Stimulated activated CD8-positive, alpha-beta memory T cell treated with anti-CD3 and anti-CD28 coated beads, Interleukin-7, amount 100 ng/mL, for 48 hours (primary cell): ENCODE results near the gene CEP85.
A peak's percentile ranks its signal among the peaks of the same experiment; 100 is the strongest.
"Not testable (repeated sequence)": the region's sequence is repeated elsewhere in the genome, so short reads cannot be mapped to it uniquely, and the experiment has no call there.

Source experiments
- DNase-seq, 2 donors: peaks; one replicate each; pipeline ENCODE4 v3.0.0-alpha.2; 2020; ENCODE audit warnings: low read depth in 1 of 2; ENCODE audit errors: extremely low read depth in 1 of 2

CEP85 gene

DNA sequence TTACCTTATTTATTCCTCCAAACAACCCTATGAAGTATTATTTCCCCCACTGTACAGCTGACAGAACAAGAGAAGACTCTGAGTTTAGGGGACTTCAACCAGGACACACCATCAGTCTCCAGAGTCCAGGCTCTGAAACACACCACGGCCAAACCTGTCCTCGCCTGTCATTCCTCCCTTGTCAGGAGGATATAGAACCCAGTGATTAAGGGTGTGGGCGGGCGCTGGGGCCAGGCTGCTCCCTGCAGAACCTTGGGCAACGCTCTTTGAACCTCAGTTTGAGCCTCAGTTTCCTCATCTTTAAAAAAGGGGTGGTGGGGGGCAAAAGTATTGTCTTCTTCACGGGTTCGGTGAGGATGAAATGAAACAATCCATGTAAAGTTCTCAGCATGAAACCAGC lies 9.4 kb upstream of the CEP85 start:
- DNase-seq, result no peak

DNA sequence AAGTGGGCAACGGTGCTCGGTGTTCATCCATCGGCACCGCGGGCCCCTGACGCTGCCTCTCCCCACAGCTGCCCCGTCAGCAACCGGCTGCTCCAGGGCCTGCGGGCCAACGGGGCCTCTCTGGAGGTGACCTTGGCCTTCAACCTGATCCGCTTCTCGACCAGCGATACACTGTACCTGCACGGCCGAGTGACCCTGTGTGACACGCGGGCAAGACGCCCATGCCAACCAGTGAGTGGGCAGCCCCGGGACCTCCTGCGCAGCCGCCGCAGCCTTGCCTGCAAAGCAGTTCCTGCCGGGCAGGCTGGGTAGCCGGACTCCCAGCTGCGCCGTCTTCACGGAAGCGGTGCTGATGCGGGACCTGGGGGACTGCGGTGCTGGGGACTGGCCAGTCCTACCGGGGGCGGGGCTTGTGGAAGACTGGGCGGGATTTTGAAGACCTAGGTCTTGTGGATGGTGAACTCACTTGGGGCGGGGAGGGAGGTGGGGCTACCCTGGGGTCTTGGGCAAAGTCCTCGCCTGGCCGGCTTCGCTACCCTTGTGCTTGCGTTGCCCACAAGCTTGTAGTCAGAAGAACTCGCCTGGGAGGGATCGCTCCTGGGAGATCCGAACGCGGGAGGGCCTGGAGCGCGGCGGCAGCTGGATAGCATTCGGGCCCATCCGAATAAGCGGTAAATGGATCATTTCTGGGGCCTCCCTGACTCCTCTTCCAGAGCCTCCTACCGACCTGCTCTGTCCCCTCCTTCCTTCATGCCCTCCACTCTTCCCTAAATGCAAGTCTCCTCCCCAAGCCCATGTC lies 8.8 kb upstream of the CEP85 start:
- peak; percentile 16 to 47 for DNase-seq

DNA sequence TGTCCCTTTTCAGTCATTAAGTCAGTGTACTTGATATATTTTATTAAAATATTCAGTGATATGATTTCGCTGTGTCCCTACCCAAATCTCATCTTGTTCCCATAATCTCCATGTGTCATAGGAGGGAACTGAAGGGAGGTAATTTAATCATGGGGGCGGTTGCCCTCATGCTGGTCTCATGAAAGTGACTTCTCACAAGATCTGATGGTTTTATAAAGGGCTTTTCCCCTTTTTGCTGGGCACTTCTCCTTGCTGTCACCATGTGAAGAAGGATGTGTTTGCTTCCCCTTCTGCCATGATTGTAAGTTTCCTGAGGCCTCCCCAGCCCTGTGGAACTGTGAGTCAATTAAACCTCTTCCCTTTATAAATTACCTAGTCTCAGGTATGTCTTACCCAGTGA lies 3.3 kb upstream of the CEP85 start:
- DNase-seq, result not testable (repeated sequence)

DNA sequence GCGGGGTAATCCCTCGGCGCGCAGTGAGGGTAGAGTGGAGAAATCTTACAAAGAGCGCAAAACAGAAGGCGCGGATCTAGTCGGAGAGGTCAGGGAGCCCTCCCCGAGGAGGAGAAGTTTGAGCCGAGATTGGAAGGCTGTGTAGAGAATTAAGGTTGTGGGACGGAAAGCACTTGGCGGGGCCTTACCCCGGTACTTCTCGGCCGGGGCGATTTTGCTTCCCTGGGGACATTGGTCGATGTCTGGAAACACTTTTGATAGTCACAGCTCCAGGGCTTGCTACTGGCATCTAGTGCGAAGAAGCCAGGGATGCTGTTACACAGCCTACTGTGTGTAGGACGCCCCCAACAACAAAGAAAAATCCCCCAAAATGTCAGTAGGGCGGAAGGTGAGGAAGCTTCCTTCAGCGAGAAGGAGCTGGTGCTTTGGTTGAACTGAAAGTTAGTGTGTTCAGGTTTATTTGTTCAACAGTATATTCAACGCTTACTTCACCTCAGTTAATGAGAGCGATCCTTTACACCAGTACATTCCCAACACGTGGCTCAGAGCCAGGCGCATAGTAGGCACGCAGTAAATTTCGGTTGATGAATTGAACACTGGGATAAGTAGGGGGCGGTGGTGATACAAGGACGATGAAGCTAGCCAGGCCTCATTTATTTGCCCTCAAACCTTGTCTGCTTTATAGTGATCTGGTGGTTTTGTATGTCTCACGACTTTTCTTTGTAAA lies 807 bp downstream of the CEP85 start:
- DNase-seq, result no peak

DNA sequence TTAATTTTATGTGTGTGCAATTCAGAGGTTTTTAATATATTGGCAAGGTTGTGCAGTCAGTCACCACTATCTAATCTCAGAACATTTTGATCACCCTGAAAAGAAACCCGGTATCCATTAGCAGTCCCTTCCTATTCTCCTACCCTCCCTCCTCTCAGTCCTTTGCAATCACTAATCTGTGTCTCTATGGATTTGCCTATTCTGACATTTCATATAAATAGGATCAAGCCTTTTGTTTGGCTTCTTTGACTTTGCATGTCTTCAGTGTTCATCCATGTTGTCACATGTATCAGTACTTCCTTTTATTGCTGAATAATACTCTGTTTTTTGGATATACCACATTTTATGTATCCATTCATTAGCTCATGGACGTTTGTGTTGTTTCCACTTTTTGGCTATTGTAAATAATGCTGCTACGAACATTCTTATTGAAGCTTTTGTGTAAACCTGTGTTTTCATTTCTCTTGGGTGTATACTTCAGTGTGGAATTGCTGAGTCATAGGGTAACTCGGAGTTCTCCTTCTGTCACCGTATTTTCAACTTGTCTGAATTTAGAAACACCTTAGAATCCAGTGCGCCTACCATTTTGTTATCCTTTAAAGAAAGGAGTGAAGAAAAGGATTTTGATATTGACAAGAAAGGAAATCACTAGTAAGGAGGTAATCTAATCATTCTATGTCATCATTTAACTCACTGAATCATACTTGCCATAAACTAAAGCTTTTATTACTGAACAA lies 3.4 kb downstream of the CEP85 start:
- DNase-seq, result no peak

DNA sequence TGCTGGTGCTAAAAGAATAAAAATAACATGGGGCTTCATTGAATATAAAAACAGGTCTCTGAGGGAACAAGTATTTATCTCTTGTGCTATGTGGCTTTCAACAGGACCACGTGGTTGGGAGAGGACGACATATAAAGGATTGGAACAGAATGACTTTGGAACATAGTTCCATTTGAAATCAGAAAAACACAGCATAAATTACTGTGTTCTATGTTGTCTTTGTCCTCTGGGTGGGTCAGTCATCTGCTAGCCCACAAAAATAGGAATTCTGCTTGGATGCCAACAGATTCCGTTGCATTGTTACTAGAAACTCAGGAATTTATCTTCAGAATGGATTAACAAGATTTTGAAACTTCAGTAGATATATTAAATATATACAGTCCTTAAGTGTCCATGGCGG lies 5.9 kb downstream of the CEP85 start:
- no peak for DNase-seq

DNA sequence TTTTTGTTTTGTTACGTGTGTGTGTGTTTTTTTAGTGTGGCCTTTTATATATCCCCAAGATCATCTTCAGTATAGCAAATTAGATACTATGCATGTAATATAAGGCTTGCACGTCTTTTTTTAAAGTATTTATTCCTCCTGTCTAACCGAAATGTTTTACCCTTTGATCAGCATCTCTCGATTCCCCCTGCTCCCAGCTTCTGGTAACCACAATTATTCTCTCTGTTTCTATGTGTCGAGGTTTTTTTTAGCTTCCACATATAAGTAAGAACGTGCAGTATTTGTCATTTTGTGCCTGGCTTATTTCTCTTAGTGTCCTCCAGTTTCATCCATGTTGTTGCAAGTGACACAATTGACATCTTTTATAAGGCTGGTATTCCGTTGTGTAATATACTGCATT lies 18.7 kb downstream of the CEP85 start:
- DNase-seq, result no peak

DNA sequence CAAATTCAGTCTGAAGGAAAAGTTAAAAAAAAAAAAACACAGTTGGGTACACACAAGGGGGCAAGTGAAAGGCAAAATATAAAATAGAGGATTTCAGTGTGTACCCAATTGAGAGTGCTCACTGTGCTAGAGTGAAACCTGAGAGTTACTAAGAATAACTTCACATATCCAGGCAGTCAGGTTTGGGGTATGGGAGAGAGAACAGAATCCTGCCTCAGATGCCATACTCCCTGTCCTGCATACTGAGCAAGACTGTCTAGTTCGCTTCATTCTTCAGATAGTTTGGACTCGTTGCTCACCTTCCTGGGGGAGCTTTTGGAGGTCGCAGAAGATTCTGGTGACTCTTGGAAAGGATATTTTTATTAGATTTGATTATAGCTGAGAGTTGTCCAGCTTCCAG lies 20.4 kb downstream of the CEP85 start:
- no peak for DNase-seq

DNA sequence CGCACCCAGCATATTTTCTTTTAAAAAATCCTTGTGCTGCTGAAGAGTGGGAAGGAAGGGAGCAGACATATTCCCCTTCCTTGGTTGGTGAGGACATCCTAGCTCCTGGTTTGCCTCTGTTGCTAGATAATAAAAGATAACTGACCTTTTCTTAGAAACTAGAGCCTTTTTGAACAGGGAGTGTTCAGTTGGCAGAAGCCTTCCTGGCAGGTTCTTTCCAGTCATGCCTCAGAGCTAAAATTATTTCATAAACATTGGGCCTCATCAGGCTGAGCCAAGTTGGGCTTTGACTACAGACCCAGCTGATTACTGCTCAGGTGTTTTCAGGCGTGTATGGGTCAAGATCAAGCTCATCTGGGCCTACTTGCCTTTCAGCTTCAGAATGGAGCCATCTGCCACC lies 23.2 kb downstream of the CEP85 start:
- no peak for DNase-seq

DNA sequence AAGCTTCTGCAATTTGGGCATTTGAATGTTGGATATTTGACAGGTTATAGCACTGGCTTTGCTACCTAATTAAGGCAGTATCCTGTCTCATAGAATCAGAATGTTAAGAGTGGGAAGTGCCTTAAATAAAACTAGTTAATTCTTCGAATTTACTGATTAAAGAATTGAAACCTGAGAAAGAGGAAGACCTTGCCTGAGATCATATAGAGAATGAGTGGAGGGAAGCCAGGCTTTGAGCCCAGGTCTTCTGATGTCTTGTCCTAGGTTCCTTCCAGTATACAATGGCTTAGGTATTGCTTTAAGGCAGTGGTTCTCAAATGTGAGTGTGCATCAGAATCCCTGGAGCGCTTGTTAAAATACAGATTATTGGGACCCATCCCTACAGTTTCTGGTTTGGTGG lies 25.0 kb downstream of the CEP85 start:
- no peak for DNase-seq

DNA sequence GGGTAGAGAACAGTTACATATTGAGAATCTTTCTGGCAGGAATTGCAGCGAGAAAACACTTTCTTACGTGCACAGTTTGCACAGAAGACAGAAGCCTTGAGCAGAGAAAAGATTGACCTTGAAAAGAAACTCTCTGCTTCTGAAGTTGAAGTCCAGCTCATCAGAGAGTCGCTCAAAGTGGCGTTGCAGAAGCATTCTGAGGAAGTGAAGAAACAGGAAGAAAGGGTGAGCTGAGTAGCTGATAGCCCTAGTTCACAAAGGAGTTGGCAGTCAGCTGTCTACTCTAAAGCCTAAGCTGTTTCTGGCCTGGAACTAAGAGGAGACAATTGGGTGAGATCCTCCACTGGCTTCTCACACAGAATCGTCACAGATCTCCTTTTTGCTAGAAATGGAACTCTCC lies 25.6 kb downstream of the CEP85 start:
- DNase-seq, result no peak

DNA sequence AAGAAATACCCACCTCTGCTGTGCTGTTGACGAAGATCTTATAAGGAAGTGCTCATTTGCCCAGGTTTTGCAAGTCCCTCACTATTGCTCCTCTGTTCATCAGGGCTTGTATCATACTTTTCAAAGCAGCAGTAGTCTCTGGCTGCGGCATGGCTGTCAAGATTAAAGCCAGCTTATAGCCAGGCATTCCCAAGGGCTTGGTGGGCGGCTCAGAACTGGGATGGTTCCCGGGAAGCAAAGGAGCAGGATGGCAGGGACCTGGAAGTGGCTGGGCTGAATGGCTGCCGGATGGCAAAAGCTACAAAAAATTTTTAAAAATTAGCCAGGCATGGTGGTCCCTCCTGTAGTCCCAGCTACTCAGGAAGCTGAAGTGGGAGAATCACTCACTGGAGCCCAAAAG lies 29.2 kb downstream of the CEP85 start:
- no peak for DNase-seq

DNA sequence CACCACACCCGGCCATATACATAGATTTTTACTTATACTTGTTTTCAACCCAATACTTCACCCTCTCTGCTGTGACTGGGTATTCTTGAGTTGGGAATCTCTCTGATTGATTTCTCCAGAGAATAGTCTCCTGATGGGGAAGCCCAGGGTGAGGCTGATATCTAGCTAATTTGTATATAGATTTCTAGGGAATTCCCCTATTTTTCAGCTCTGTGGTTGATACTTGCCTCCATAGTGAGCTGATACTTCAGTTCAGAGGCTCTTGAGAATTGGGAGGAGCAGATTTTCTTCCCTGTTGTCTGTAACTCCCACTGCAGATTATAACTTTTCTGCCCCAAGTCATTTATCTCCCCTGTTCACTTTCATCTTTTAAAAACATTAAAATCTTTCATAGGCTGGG lies 31.4 kb downstream of the CEP85 start:
- DNase-seq, result no peak

DNA sequence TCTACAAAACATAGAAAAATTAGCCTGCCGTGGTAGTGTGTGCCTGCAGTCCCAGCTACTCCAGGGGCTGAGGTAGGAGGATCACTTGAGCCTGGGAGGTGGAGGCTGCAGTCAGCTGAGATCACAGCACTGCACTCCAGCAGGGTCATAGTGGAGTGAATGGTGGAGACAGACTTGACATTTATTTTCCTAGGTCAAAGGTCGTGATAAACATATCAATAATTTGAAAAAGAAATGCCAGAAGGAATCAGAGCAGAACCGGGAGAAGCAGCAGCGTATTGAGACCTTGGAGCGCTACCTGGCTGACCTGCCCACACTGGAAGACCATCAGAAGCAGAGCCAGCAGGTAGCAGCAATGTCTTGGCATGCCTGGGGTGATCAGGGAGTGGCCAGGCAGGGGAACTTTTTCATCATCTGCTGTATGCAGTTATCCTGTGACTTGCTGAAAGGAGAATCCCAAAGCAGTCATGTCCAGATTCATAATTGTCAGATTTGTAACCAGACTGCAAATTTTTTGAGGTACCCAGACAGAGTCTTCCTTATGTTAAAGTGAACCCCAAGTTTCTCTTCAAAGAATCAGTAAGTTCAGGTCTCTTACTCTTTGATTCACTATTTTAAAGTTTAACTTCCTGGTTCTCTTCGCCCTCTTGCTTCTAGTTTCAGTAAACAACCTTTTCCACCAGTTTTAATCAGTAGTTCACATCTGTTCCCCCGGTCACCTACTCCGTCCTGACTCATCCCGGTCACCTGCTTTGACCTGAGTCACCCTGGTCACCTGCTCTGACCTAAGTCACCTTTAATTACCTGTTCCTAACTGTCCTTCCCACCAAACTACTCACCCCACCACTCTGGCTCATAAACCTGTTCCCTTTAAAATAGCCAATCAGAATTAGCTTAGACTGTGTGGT lies 34.5 kb downstream of the CEP85 start:
- DNase-seq, result no peak

DNA sequence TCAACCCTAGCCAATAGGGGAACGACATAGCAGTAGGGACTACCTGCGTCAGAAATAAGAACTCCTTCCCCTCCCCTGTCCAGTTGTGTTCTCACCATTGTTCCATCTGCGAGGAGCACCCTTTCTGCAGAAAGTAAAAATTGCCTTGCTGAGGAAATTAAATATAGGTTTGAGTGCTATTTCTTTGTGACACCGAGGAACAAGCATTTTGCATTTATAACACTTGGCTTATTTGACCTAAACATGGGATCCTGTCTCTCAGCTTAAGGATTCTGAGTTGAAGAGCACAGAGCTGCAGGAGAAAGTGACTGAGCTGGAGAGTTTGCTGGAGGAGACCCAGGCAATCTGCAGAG lies 35.2 kb downstream of the CEP85 start:
- DNase-seq, result no peak

DNA sequence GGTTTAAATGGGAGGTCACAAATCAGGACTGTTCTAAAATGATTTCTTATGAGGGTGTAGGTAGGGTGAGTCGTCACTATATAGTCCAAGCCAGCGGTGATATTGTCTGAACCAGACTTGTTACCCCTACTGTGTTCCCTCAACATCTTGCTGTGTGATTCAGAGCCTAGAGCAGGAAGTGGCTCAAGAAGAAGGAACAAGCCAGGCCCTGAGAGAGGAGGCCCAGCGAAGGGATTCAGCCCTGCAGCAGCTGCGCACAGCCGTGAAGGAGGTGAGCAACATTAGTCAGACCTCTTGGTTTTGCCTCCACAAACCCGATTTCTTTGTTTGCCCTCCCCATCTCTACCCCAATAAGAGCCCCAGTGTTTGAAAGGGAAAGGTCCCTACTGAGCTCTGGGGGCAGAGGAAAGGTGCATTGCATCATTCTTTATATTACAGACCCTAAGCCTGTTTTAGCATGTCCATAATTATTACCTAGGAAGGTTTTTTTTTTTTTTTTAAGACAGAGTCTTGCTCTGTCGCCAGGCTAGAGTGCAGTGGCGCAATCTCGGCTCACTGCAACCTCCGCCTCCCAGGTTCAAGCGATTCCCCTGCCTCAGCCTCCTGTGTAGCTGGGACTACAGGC lies 40.9 kb downstream of the CEP85 start:
- no peak for DNase-seq

DNA sequence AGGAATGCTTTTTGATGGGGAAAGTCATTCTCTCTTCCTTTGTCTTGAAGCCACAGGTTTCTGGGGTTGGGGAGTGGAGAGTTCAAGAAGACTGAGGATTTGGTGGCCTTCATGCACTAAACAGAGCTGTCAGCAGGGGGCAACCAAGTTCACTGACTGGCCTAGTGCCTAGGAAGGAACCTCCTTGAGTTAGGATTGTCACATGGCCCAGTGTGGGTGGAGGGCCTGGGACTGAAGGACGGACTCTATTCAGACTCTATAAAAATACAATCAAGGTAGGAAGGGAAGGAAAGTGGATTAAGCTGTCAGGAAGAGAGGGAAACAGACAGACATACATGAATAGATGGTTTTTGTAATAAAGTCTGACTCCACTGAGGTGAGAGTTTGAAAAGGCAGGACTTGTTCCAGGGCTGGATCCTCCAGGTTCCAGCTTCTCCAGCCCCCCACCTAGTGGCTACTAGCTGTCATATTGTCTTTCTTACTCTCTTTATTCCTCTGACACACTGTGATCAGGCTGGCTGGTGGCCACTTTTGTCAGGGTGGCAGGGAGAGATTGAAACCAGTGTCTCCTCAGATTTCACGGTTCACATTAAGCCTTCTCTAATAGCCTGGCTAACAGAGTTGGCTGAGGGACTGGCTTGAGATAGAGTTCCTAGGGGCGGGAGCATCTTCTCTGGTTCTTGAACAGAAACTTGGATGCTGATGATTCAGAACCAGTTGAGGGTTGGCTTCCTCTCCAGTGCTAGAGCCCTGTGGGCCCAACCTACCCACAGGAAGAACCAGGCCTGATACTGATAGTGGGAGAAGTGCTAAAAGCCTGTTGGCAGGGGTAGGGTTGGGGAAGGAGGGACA lies 41.8 kb downstream of the CEP85 start:
- peak in 1 of 2 donors; percentile 77 for DNase-seq

DNA sequence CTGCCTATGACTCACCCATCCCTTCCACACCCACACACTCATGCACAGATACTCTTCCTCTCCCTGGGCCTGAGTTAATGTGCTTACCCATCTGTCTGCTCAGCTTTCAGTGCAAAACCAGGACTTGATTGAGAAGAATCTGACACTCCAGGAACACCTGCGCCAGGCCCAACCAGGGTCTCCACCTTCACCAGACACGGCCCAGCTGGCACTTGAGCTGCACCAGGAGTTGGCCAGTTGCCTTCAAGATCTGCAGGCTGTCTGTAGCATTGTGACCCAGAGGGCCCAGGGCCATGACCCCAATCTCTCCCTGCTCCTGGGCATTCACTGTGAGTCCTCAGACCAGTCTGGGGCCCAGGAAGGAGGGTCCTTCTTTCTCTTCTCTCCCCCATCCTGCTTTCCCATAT lies 42.4 kb downstream of the CEP85 start:
- no peak for DNase-seq

DNA sequence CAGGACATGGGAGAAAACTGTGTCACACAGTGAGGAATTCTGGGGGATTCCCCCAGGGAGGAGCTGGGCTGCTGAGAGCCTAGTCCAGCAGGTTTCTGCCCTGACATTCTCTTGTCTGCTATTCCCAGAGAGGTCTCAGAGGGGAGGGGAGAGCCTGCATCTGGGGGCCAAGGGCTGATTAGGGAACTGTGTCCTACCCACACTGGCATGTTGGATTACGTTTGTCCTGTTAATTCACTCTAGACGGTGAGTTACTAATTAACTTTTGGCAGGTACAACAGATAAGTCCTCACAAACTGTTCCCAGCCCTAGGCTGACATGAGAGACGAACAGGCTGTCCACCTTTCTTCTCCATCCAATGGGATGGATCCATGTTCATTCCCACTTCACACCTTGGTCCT lies 43.3 kb downstream of the CEP85 start:
- no peak for DNase-seq

DNA sequence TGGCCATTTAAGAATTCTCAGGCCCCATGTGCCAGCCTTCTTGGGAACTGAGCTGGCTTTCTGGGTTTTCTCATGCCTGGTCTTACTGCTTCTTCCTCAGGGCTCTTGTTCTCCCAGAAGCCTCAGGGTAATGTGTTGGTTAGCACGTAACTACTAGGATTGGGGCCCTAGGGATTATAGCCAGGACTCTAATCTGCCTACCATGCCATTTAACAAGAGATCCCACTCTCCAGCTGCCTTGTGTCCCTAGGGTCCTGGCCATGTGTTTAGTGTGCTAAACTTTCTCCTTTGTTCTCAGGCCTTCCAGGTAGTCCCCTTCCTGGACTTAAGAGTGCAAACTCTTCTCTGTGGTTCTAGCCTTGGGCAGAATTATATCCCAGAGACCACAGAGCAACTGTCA lies 43.7 kb downstream of the CEP85 start:
- DNase-seq, result no peak
